Measurements from ENCODE around the gene MAD1L1. TPM values are rescaled to one million over a fixed set of nuclear protein-coding genes. Genes with fewer than 3 reads are reported as not detected.
"Not testable (repeated sequence)": the region's sequence is repeated elsewhere in the genome, so short reads cannot be mapped to it uniquely, and the experiment has no call there.

MAD1L1 gene
- total RNA-seq, 4 donors from 2014 or later, result 8.0 to 52.7 (median 26.7) TPM

DNA sequence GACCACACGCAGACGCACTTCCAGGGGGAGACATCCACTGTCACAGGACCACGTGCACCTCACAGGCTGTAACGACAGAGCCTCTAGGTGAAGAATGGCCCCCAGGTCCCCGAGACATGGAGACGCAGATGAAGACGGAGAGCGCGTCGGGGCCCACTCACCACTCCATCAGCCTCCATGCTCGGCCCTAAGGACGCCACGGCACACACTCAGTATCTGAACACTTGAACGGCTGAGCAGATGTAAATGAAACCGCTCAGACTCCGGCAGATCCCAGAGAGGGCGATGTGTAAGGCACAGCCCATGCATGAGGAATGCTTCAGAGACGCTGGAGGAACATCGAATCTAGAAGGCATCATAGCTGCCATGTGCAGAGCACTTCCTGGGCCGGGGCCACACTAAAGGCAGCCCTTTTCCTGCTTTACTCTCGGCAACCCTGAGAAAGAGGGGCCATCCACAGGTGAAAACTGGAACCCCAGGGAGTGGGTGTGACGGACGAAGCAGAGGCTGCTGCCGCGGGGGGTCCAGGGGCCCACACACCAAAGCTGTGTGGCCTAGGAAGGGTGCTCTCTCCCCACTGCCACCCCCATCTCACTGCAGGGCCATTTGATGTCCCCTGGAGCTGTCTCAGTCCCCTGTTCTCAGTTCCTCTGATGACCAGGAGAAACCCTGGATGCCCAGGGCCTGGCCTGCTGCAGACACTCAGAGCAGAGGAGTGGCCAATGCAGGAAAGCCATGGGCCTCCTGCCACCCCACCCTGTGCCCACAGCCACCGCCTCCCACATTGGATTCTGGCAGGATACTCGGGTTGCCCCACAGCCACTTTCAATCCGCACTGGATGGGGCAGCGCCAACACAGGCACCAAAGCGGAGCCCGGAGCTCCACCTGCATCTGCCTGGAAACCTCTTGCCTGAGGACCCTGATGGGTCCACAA lies 253.8 kb downstream of the MAD1L1 start:
- no peaks in the 10 kb centered on the region for H3K4me1 ChIP-seq
- in situ Hi-C loops (cut with MboI; ENCODE audit: low pct_ligation_motif_present in 1 of 4, low pct_unique_long_range_greater_than_20kb in 1 of 4, low sequenced_read_pairs in 3 of 4) (no loop called here), intact Hi-C loops (cut with DNase I; ENCODE audit: low total_unique reads) (no loop called here)
- TF ChIP-seq, protein P1, sequence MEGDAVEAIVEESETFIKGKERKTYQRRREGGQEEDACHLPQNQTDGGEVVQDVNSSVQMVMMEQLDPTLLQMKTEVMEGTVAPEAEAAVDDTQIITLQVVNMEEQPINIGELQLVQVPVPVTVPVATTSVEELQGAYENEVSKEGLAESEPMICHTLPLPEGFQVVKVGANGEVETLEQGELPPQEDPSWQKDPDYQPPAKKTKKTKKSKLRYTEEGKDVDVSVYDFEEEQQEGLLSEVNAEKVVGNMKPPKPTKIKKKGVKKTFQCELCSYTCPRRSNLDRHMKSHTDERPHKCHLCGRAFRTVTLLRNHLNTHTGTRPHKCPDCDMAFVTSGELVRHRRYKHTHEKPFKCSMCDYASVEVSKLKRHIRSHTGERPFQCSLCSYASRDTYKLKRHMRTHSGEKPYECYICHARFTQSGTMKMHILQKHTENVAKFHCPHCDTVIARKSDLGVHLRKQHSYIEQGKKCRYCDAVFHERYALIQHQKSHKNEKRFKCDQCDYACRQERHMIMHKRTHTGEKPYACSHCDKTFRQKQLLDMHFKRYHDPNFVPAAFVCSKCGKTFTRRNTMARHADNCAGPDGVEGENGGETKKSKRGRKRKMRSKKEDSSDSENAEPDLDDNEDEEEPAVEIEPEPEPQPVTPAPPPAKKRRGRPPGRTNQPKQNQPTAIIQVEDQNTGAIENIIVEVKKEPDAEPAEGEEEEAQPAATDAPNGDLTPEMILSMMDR (IDR thresholded peaks at IDR 0.05), result no peak
- TF ChIP-seq POLR2AphosphoS5 (IDR thresholded peaks at IDR 0.05), result no peak
- TF ChIP-seq POLR2A (IDR thresholded peaks at IDR 0.05), result no peak
- TF ChIP-seq EP300 (IDR thresholded peaks at IDR 0.05; ENCODE audit: low read depth), result no peak
- no peaks in the 10 kb centered on the region for H3K9me3 ChIP-seq
- no peak for DNase-seq
- no peak overlapping the region for H3K27ac ChIP-seq
- no peaks in the 10 kb centered on the region for H3K36me3 ChIP-seq
- H3K4me3 ChIP-seq, result no peak overlapping the region
- 97% methylated on average over 31 of the region's 31 CpGs; no CpG with 5 or more reads in 1 of the 2 donors for WGBS, 2 donors (ENCODE audit: low coverage in 1 of 2)
- H3K27me3 ChIP-seq, result no peaks in the 10 kb centered on the region

DNA sequence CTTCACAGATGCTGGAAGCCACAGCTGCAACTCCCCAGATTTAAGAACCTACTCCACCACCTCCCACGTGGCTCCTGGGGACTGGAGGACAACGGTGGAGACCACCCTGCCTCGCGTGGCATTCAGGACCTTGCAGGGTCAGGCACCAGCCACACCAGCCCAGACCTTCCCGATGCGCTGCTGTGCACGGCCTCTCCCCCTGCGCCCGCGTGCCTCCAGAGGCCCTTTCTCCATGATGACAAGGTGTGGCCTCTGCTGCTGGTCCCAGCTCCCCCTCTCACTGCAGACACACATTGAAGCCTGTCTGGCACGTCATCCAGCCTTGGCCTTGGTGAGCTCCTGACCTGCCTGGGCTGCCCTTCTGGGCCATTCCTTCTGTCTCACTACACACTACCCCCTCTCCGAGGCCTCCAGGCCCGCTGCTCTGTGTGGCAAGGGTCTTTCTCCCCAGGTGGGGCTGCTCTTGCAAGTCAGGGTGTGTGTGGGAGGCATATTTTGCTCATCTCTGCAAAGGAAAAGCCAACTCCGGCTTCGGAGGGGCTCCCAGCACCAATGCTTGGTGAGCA lies 254.8 kb downstream of the MAD1L1 start:
- DNase-seq, result no peak
- 94% methylated on average over 15 of the region's 15 CpGs; no CpG with 5 or more reads in 1 of the 2 donors for WGBS, 2 donors (ENCODE audit: low coverage in 1 of 2)
- TF ChIP-seq EP300 (IDR thresholded peaks at IDR 0.05; ENCODE audit: low read depth) (no peak), POLR2AphosphoS5 (IDR thresholded peaks at IDR 0.05) (no peak), POLR2A (IDR thresholded peaks at IDR 0.05) (no peak)
- TF ChIP-seq, protein P1 (IDR thresholded peaks at IDR 0.05), result no peak
- Histone ChIP-seq H3K4me3 (no peak overlapping the region), H3K27me3 (no peaks in the 10 kb centered on the region), H3K9me3 (no peaks in the 10 kb centered on the region), H3K27ac (no peak overlapping the region), H3K4me1 (no peaks in the 10 kb centered on the region), H3K36me3 (no peaks in the 10 kb centered on the region)
- intact Hi-C loops (cut with DNase I; ENCODE audit: low total_unique reads), result no loop called here
- in situ Hi-C loops (cut with MboI; ENCODE audit: low pct_ligation_motif_present in 1 of 4, low pct_unique_long_range_greater_than_20kb in 1 of 4, low sequenced_read_pairs in 3 of 4), result no loop called here

DNA sequence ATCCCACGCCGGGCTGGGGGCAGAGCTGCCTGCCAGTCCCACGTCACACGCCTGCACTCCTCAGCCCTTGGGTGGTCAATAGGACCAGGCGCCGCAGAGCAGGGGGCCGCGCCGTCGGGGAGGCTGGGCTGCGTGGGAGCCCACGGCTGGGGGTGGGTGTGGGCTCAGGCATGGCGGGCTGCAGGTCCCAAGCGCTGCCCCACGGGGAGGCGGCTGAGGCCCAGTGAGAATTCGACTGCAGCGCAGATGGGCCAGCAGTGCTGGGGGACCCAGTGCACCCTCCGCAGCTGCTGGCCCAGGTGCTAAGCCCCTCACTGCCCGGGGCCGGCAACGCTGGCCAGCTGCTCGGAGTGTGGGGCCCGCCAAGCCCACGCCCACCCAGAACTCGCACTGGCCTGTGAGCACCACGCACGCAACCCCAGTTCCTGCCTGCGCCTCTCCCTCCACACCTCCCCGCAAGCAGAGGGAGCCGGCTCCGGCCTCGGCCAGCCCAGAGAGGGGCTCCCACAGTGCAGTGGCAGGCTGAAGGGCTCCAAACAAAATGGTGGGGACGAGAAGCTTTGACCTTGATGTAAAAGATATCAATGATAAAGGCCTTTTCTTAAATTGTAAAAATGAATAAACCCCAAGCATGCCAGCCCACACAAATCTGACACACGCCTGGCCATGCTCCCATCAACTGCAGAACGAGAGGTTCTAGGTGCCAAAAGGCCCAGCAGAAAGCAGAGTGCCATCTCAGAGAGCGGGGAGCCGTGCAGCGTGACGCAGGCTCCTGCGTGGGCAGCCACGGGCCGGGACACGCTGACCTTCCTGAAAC lies 255.5 kb downstream of the MAD1L1 start:
- Histone ChIP-seq H3K36me3 (no peaks in the 10 kb centered on the region), H3K4me3 (no peak overlapping the region), H3K27me3 (no peaks in the 10 kb centered on the region), H3K27ac (no peak overlapping the region), H3K4me1 (no peaks in the 10 kb centered on the region), H3K9me3 (no peaks in the 10 kb centered on the region)
- intact Hi-C loops (cut with DNase I; ENCODE audit: low total_unique reads) (no loop called here), in situ Hi-C loops (cut with MboI; ENCODE audit: low pct_ligation_motif_present in 1 of 4, low pct_unique_long_range_greater_than_20kb in 1 of 4, low sequenced_read_pairs in 3 of 4) (no loop called here)
- DNase-seq, result no peak
- TF ChIP-seq EP300 (IDR thresholded peaks at IDR 0.05; ENCODE audit: low read depth) (no peak), POLR2A (IDR thresholded peaks at IDR 0.05) (no peak), POLR2AphosphoS5 (IDR thresholded peaks at IDR 0.05) (no peak)
- TF ChIP-seq, protein P1 (IDR thresholded peaks at IDR 0.05), result no peak
- 95 to 100% methylated on average over 1 to 39 of the region's 44 CpGs for WGBS, 2 donors (ENCODE audit: low coverage in 1 of 2)

DNA sequence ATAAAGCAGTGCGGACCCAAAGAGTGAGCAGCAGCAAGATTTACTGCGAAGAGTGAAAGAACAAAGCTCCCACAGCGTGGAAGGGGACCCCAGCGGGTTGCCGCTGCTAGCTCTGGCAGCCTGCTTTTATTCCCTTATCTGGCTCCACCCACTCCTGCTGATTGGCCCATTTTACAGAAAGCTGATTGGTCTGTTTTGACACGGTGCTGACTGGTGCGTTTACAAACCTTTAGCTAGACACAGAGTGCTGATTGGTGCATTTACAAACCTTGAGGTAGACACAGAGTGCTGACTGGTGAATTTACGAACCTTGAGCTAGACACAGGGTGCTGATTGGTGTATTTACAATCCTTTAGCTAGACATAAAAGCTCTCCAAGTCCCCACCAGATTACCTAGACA lies 256.2 kb downstream of the MAD1L1 start:
- WGBS, 2 donors (ENCODE audit: low coverage in 1 of 2), result 70 to 92% methylated on average over 6 to 8 of the region's 8 CpGs
- in situ Hi-C loops (cut with MboI; ENCODE audit: low pct_ligation_motif_present in 1 of 4, low pct_unique_long_range_greater_than_20kb in 1 of 4, low sequenced_read_pairs in 3 of 4), result not testable (repeated sequence)

More for the DNA sequence above, 256.2 kb downstream of the MAD1L1 start:
- DNase-seq; H3K4me3 ChIP-seq; intact Hi-C loops (cut with DNase I; ENCODE audit: low total_unique reads); H3K27ac ChIP-seq; H3K4me1 ChIP-seq; H3K36me3 ChIP-seq; H3K27me3 ChIP-seq; H3K9me3 ChIP-seq: not testable (repeated sequence)
